K562 (cell line): Measurements from ENCODE around the gene DHRS7C. TPM values are rescaled to one million over a fixed set of nuclear protein-coding genes. Genes with fewer than 3 reads are reported as not detected.

Experiments
- CBX3 ChIP-seq, 2 experiments: IDR thresholded peaks; 1 replicate in 1 of 2; 2 replicates in 1 of 2; pipeline ENCODE4 v1.6.1; 2012; ENCODE audit warnings: inconsistent platforms in 2 of 2, low read length in 2 of 2, borderline replicate concordance in 1 of 2, control low read depth in 1 of 2
- GABPA ChIP-seq: fragments of 200-800 bp; sonication (Bioruptor generic); conservative IDR thresholded peaks from 2 replicates; pipeline ENCODE4 v1.6.1; 2016; ENCODE audit warnings: low read depth, missing genetic modification characterization, missing compliant biosample characterization
- ZBTB40 ChIP-seq, 2 experiments: fragments of 450-650 bp in 1 of 2; sonication (generic) in 1 of 2; formaldehyde crosslinking in 1 of 2; IDR thresholded peaks; 2 replicates each; pipeline versions ENCODE4 v1.7.1 to v1.9.0; 2016 to 2022; ENCODE audit warnings: inconsistent platforms in 1 of 2, mild to moderate bottlenecking in 1 of 2, missing genetic modification reagents in 1 of 2
- ZNF224 ChIP-seq: sonication (generic); formaldehyde crosslinking; IDR thresholded peaks from 2 replicates; pipeline ENCODE4 v1.8.0; 2022; ENCODE audit warnings: mild to moderate bottlenecking, missing genetic modification reagents
- polyA plus RNA-seq, 8 experiments: library from polyadenylated mRNA; depleted of rRNA in 4 of 8; stranded (reverse) in 5 of 8; unstranded in 3 of 8; fragments of >200 nt; fragmentation: Nextera tagmentation in 2 of 8; fragmentation: Illumina TruSeq in 1 of 8; extraction: Ambion mirVana in 2 of 8; extraction: Trizol in 1 of 8; gene quantifications; 2 replicates each; pipeline versions ENCODE4 v1.2.1 to v1.2.3, GENCODE V29; 2011 to 2014; ENCODE audit warnings: inconsistent platforms in 1 of 8, missing spikeins in 1 of 8
- total RNA-seq, 7 experiments: library from RNA; depleted of rRNA in 6 of 7; stranded (reverse); fragments of >200 nt in 6 of 7; fragmentation: Illumina TruSeq in 2 of 7; extraction: Trizol in 2 of 7; gene quantifications; 2 replicates each; pipeline versions ENCODE4 v1.2.1 to v1.2.3, GENCODE V29; 2011 to 2021; ENCODE audit warnings: low replicate concordance in 1 of 7

The DHRS7C gene
- total and polyA plus RNA-seq, 9 of the 15 experiments (the other 6 are each of a cell fraction or from before 2014, with no cell fraction given): not detected

GRCh38 chr17:9833922-9834321, 42.5 kb upstream of the DHRS7C start (continued):
- no peak for TF ChIP-seq ZBTB40 (IDR thresholded peaks at IDR 0.05)
- no peak for TF ChIP-seq ZBTB40 (CRISPR knock-in tag; IDR thresholded peaks at IDR 0.05)
- TF ChIP-seq CBX3 (IDR thresholded peaks at IDR 0.05; ENCODE audit: borderline replicate concordance in 1 of 2, low read length in 2 of 2): no peak
- no peak for TF ChIP-seq ZNF224 (CRISPR knock-in tag)
- no peak for TF ChIP-seq GABPA (tag)
